RWPE1 (cell line): Measurements from ENCODE around the gene B4GALT7.
"Not testable (repeated sequence)": the region's sequence is repeated elsewhere in the genome, so short reads cannot be mapped to it uniquely, and the experiment has no call there.

Experiments
- CTCF ChIA-PET: fragments of 350-600 bp; sonication (Branson Sonifier 250); formaldehyde crosslinking; extraction: SDS; loops from one replicate; lab custom pipeline; 2021; lab: Yijun Ruan, JAX
- POLR2A ChIA-PET: fragments of 400-600 bp; formaldehyde crosslinking; extraction: SDS; loops from one replicate; lab custom pipeline; 2020; ENCODE audit warnings: antibody characterized with exemption; ENCODE audit not compliant: low non-redundant PET; lab: Yijun Ruan, JAX
- DNase-seq: peaks from one replicate; pipeline ENCODE4 v3.0.0; 2012; ENCODE audit warnings: low spot score
- H3K27ac ChIP-seq: fragments of 450-650 bp; 2 replicates; pipeline ENCODE4 v1.5.1; 2017
- TF ChIP-seq, protein P1 (sequence below): fragments of 450-650 bp; conservative IDR thresholded peaks from 2 replicates; pipeline ENCODE4 v1.5.1; 2017; ENCODE audit warnings: low read depth, mild to moderate bottlenecking

Gene B4GALT7

DNA sequence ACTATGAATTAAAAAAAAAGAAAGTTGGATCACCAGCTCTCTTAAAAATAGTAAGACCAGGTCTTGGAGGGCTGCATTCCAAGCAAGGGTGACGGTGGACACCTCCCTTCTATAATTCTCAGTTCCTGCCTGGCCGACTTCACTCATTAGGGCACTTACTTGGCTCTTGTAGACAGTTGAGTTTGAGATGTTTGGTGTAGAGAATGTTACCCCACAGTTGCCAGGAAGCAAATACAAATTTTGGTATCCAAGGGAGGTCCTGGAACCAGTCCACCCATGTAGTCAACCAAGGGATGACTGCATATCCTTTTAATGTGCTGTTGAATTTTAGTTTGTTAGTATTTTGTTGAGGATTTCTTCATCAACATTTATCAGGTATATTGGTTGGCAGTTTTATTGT lies 20.6 kb downstream of the B4GALT7 start:
- ChIA-PET POLR2A (no interaction called here), CTCF (interaction anchor here (0.6 kb wide), 1 partner anchor 10 kb away, joined by 3 read pairs; no protein-coding TSS in a partner anchor)
- DNase-seq = no peak
- TF ChIP-seq, protein P1, sequence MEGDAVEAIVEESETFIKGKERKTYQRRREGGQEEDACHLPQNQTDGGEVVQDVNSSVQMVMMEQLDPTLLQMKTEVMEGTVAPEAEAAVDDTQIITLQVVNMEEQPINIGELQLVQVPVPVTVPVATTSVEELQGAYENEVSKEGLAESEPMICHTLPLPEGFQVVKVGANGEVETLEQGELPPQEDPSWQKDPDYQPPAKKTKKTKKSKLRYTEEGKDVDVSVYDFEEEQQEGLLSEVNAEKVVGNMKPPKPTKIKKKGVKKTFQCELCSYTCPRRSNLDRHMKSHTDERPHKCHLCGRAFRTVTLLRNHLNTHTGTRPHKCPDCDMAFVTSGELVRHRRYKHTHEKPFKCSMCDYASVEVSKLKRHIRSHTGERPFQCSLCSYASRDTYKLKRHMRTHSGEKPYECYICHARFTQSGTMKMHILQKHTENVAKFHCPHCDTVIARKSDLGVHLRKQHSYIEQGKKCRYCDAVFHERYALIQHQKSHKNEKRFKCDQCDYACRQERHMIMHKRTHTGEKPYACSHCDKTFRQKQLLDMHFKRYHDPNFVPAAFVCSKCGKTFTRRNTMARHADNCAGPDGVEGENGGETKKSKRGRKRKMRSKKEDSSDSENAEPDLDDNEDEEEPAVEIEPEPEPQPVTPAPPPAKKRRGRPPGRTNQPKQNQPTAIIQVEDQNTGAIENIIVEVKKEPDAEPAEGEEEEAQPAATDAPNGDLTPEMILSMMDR = no peak
- no peak overlapping the region for H3K27ac ChIP-seq

DNA sequence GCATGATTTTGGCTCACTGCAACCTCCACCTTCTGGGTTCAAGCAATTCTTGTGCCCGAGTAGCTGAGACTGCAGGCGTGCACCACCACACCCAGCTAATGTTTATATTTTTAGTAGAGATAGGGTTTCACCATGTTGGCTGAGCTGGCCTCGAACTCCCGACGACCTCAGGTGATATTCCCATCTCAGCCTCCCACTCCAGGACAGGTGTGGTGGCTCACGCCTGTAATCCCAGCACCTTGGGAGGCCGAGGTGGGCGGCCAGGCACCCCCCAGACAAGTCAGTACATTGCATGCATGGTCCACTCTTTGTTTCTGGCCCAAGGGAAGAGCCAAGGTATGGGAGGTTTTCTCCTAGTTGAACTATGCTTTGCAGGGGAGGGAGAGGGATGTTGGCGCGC lies 24.2 kb downstream of the B4GALT7 start:
- POLR2A ChIA-PET, DNase-seq, H3K27ac ChIP-seq: not testable (repeated sequence)
- CTCF ChIA-PET = interaction anchor here (0.6 kb wide), 1 partner anchor 28 kb away, joined by 3 read pairs; no protein-coding TSS in a partner anchor

DNA sequence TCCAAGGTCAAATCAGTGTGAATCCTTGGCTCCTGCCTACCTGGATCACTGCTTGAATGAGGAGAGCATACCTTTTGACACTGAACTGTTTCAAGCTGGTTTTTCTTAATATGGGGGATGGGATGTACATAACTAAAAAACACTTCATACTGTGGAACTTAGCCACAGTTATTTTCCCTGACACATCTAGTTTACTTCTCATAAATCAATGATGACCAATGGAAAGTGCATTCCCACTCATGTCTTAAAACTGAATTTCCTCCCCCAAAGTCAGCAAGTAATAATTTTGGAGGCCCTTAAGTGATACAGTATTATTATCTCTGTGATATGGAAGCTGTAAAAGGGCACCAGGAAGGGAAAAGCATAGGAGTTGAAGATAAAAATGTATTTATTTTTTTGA lies 30.3 kb downstream of the B4GALT7 start:
- CTCF ChIA-PET, DNase-seq, POLR2A ChIA-PET, H3K27ac ChIP-seq: not testable (repeated sequence)

DNA sequence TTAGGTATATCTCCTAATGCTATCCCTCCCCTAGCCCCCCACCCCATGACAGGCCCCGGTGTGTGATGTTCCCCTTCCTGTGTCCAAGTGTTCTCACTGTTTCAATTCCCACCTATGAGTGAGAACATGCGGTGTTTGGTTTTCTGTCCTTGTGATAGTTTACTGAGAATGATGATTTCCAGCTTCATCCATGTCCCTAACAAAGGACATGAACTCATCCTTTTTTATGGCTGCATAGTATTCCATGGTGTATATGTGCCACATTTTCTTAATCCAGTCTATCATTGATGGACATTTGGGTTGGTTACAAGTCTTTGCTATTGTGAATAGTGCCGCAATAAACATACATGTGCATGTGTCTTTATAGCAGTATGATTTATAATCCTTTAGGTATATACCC lies 35.0 kb downstream of the B4GALT7 start:
- H3K27ac ChIP-seq, CTCF ChIA-PET, POLR2A ChIA-PET, DNase-seq: not testable (repeated sequence)

- CTCF ChIA-PET, H3K27ac ChIP-seq, POLR2A ChIA-PET, DNase-seq: not testable (repeated sequence)
These were observed 45.5 kb downstream of the B4GALT7 start for GRCh38 chr5:177645462-177645861.

DNA sequence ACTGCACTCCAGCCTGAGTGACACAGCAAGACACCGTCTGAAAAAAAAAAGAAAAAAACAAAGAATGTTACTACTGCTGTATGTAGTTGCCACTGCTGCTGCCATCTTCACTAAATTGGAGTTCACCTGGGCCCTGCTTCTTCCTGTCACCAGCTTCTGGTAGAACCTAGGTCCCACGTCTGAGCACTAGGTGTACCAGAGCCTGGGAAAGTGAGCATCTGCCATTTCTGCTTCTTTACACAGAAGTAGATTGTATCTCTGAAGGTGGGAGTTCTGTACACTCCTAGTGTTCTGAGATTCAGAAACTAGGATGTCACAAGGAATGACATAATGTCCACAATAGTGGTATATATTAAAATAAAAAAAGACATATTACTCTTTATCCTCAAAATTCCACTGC lies 51.3 kb downstream of the B4GALT7 start:
- H3K27ac ChIP-seq, DNase-seq, CTCF ChIA-PET, POLR2A ChIA-PET: not testable (repeated sequence)

GRCh38 chr5:177657846-177658245 lies 57.9 kb downstream of the B4GALT7 start:
- CTCF ChIA-PET, DNase-seq: not testable (repeated sequence)

DNA sequence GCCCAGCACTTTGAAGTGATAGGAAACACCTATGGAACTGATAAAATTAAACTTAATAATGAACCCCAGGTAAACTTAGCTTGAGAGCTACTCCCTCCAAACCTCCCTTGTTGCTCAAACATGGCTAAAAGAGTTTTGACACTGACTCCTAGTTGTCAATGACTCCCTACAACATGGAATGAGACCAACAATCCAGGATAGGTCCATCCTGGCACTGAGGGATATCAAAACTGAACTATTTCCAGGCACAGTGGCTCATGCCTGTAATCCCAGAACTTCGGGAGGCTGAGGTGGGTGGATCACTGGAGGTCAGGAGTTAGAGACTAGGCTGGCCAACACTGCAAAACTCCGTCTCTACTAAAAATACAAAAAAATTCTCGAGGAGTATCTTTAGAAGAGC lies 58.6 kb downstream of the B4GALT7 start:
- H3K27ac ChIP-seq, CTCF ChIA-PET, DNase-seq, POLR2A ChIA-PET: not testable (repeated sequence)

More at GRCh38 chr5:177657846-177658245, 57.9 kb downstream of the B4GALT7 start:
- POLR2A ChIA-PET, H3K27ac ChIP-seq: not testable (repeated sequence)
